OCI-M1 (cell line): ENCODE measurements around the gene MOB3B.
A peak's percentile ranks its signal among the peaks of the same experiment; 100 is the strongest.

Source experiments
- DNase-seq: peaks from one replicate; lab custom pipeline; 2025; lab: John Stamatoyannopoulos, UW

MOB3B gene

DNA sequence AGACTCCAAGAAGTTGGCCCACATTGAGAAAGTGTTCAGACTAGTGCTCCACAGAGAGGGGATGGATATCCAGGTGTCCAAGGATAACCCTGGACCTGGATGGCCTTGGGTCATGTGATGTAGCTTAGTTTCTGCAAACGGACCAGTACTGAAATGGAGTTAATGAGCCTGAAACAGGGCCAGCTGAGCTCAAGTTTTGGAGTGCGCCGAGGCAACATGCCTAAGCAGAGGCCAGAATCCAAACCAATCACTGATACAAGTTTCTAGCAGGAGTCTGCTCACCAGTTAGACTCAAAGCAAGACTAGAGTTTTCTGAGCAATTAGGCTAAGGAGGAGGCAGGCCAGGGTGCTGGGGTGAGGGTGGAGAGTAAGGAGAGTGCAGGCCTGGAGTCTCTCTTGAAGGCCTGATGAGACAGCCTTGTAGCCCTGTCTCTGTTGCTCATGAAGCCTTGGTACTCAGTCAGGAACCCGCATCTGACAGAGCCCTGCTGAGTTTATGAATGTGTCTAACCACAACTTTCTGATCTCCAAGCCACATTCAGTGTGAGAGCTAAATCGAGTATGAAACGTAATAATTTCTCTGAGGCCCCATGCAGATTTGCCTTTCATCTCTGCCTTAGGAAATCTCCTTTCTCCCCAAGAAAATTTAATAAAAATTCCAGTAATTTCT lies 163.8 kb downstream of the MOB3B start:
- no peak for DNase-seq

DNA sequence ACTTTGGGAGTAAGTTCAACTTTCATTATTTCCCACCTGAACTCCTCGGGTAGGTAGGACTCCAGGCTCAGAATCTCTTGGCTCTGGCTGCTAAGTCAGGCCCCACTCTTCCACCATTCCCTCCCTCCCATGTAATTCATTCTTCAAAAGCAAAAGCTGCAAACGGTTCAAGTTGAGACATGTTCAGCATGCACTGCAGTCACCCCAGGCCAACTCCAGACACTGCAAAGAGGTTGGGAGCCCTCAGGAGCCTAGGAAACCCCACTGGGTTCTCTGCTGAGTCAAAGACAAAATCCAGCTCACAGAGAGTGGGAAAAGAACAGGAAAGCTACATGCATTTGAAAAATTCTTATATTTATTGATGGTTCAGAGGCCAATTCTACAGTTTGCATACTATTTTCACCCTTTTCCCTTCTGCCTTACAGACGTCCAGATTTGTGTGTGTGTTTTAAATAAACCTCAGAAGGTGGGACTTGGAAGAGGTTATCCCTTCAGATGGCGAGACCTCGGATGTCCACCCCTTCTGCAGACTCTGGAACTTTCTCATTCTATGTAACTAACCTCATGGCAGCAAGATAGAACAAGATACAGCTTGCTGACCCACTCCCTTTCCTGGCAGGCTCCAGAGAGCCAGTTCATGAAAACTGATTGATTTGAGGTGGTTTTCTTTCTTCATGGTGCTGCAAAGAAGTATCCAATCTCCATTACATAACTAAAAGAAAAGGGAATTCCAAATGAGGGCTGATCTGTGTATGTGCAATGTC lies 167.0 kb downstream of the MOB3B start:
- no peak for DNase-seq

DNA sequence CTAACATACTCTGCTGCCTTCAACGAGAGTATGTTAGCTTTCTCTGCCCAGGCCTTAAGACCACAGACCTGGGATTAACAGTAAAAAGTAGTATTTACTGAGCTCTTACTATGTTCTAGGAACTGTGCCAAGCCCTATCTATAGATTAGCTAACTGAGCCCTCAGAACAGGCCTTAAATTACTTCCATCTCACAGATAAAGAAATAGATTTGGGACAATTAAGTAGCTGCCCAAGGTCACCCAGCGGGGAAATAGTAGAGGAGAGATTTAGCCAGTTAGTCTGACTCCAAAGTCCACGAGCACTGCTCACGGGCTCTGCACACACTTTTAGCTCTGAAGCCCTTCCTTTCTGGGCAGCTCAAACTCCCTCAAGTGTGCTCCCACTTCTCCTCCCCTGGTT lies 168.1 kb downstream of the MOB3B start:
- DNase-seq: no peak

DNA sequence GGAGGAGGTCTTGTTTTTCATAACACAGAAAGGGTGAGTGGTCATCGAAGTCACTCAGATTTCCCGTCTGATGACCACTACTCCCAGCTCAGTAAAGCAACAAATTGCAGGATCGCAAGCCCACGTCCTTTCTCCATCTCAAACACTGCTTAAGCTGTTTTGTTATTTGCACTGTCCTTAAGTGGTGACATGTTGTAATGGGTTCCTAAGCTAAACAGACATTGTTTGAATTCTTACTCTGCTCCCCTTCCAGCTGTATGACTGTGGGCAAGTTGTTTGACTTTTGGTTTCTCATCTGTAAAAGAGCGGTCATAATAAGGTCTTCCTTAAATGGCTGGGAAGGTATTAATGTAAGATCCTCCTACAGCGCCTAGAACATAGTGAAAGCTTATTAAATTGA lies 169.9 kb downstream of the MOB3B start:
- DNase-seq: no peak

DNA sequence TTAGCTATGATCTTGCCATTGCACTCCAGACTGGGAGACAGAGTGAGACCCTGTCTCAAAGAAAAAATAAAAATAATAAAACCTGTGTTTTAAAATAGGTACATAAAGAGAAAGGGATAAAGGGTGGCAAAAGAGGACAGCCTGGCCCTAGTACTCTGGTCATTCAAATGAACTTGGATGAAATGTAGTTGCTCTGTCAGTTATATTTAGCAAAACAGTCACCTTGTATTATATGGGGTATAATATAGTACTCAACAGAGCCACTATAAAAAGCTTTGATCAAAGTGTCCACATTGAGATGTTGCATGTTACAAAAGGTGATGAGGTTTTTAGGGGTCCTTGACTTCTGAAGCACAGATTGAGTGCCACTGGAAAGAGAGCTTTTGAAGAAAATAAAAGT lies 171.6 kb downstream of the MOB3B start:
- DNase-seq: no peak

DNA sequence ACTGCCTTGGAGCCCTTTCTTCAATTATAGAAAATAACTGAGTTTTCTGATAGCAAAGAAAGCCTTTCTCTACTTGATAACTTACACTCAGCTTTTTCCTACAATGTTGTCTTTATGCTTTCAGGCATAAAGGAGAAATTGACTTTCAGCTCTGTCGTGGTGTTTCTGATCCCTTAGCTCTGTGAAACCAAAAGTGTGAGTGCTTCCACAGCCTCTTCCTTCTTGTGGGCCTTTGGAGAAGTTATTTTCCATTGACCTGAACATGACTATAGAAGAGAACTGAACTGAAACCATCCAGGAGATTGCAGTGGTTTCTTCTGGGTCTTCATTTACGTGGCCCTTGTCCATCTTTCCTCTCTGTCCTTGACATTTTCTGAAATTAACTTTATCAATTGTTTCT lies 173.2 kb downstream of the MOB3B start:
- no peak for DNase-seq

DNA sequence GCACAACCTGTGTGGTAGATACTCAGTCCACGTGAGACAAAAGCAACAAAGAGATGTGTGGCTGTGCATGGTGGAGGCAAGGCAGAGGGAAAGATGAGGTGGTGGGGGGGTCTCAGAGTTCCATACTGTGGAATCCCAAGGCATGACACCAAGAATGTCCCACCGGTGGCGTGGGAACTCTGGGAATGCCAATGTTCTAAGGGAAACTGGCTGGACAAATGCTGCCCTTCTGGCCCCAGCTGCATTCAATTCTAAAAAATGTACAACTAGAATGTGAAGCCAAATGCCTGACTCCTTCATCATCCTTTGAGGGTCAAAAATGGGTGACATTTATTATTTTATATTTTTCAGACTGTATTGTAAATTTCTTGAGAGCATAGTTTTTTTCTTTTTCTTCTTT lies 174.4 kb downstream of the MOB3B start:
- DNase-seq: no peak

DNA sequence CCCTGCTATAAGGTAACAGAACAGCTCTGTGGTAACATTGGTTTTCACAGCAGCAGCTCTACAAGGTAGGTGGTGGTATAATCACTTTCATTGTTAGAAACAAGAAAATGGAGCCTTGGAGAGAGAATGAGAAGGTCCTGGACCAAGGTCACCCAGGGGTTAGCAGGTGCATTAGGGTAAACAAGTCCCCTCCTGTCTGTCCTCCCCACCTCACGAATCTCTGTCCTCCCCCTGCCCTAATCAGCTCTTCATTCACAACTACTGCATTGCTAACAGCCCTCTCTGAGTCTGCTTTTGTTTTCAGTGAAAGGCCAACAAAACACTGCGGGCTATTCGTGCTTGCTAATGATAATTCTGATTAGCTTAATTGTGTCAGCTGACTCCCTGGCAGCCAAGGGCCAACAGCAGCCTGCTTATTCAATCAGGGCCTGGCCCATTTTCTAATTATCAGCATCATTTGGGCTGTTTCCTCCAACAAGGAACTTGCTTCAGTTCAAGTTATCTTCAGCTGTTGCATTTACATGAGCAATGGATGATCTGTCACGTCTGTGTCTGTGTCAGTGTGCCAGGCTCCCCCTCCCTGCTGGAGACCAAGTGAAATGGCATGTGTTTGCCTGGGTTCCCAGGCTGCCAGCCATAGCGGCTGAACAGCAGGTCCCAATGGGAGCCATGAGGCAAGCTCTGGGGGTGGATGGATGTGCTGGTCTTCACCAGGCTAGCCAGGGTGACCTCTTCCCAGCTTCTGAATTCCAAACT lies 176.0 kb downstream of the MOB3B start:
- no peak for DNase-seq

DNA sequence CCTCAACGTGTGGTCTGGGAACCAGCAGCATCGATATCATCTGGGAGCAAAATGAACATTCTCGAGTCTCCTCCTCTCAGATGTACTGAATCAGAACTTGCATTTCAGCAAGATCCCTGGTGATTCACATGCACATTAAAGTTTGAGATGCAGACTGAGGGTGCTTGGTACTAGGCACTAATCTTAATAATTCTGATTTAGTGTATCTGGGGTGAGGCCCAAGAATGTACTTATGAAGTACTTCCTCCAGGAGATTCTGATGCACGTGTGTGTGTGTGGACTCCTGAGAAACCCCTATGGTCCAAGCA lies 176.5 kb downstream of the MOB3B start:
- no peak for DNase-seq

DNA sequence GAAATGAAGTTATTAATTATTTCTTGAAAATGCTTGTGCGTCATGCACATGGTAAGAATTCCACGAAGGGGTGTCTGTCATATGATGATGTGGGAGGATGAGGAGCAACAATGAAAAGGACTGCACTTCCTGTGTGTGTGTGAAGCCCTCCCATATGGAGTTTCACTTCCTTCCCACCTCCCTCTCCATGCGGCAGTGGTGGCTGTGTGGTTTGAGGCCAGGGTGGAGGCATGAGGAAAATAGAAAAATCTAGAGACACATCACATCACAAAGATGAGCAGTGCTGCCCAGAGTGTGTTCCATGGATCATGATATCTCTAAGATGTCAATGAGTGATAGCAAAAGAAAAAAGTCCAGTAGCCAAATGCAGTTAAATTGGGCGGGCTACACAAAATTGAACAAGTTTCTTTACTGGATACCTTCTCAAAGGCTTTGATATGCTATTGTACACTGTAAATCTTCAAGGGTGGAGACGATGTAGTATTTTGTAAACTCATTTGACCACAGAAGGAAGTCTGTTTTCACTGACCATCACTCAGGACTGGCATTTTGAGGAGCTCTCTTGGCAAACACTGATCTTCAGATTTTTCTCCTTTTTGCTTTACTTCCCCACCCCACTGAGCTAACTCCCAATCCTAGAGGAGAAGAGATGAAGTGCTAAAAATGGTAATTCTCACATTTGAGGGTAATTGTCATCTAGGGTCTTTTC lies 177.0 kb downstream of the MOB3B start:
- DNase-seq: no peak

DNA sequence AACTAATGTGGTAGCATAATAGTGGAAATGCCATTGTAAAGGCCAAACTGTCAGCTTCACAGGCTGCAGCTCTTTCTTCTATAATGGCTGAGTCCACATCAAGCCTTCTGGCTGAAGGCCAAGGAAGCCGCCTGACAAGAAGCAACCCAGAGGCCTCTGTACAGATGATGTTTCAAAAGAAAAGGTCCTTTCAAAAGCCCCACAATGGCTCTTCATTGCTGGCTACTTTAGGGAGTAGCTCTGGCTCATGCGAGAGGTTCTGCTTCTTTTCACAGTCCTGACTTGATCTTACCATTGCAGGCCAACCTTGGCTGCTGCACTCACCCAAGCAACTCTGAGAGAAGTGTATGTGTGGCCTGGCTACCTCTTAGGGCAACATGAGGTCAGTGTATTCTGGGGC lies 178.2 kb downstream of the MOB3B start:
- DNase-seq: no peak

DNA sequence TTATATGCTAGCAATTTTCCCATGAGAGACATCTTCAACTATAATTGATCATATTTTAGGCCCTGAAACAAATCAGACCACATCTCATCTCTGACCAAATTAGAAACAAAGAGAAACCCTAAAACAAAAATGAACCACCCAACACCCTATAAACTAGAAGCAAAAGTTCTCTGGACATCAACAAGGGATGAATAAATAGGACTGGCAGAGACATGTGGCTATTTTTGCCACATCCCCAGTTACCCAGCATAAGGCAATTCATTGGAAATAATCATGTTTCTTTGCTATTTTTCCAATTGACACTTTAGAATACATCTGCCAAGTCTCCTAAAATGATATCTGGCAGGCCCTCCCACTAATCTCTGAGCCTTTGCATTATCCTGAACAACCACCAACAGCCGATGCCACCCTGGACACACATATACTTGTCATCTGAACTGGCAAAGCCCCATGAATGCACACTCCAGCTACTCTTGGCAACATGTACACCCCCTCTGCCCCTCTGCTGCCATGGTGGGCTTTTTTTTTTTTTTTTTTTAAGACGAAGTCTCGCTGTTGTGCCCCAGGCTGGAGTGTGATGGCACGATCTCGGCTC lies 179.1 kb downstream of the MOB3B start:
- DNase-seq: no peak

DNA sequence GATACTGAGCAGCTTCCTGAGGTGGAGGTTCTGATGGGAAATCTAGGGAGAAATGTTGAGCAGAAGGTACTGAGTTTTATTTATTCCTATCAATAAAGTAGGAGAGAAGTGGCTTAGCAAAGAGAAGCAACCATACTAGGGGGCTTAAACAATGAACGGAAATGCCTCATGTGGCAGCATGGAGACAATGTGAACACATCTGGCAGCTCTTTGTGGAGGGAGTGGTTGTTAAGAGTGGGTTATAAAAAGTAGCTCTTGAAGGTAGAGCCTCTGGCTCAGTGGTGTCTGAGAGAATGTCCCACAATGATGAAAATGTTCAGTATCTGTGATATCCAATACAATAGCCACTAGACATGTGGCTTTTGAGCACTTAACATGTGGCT lies 179.9 kb downstream of the MOB3B start:
- no peak for DNase-seq

DNA sequence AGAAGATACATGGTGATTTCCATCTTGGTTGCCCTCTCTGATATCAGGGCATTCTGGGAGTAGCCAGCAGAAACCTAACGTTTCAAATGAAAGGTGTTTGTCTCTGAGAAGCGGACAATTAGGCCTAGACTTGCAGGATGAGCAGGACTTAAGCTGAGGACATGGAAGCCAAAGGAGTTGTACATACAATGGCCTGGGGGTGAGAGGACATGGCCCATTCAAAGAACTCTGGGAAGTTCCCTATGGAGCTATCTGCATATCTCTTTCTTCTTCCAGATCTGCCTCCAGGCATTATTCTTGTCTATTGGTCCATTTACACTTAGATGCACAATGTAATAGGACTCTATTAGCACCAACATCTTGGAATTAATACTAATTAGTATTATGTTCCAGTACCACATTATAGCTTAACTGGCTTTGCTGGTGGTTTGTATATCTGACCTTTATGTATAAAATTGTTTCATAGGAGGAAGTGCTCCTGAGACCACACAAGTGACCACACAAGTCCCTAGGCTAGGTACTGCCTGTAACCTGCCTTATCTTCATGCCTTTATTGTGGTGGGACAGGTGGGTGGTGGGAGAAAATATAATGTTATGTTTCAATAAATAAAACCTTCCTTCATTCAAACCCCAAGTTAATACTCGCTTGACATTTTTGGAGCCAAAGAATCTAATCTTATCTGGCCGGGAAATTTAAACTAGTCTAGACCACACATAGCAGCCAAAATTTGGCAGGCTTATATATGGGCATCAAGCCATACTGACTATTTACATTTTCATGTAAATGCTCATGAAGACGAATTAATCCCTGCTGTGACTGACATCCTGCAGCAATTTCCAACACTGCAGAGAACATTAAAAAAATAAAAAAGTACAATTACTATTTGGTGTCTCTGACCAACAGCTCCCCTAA lies 180.6 kb downstream of the MOB3B start:
- DNase-seq: no peak

DNA sequence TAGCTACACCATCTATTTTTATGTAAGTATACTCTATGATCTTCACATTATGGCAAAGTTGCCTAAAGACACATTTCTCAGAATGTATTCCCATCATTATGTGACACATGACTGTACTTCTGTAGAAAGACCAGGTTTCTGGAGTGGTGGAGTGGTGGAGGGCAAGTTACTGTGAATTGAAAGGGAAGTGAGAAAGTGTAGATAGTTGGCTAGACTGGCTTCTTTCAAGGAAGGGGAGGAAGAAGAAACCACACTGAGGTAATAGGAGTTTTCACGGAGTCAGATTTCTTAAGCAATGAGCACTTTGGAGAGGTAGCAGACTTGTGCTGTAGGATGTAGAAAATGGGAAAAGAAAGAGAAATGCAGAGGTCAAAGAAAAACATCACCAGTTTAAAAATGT lies 181.7 kb downstream of the MOB3B start:
- DNase-seq: peak; percentile 10

DNA sequence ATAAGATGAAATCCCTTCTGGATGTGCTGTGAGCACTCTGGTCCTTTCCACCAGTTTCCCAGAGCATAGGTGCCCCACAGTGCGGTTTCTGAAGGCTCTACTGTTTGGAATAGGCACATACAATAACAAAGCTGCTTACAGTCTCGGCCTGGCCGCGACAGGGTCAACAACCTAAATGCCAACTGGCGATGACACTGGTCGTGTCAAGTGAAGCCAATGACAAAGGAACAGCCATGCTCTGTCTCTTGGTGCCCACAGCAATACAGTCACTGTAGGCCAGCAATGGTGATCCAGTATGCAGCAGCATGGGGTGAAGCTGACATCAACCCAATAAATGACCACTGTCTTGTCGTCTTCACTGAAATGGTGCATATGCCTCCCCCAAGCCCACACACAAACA lies 184.8 kb downstream of the MOB3B start:
- no peak for DNase-seq

DNA sequence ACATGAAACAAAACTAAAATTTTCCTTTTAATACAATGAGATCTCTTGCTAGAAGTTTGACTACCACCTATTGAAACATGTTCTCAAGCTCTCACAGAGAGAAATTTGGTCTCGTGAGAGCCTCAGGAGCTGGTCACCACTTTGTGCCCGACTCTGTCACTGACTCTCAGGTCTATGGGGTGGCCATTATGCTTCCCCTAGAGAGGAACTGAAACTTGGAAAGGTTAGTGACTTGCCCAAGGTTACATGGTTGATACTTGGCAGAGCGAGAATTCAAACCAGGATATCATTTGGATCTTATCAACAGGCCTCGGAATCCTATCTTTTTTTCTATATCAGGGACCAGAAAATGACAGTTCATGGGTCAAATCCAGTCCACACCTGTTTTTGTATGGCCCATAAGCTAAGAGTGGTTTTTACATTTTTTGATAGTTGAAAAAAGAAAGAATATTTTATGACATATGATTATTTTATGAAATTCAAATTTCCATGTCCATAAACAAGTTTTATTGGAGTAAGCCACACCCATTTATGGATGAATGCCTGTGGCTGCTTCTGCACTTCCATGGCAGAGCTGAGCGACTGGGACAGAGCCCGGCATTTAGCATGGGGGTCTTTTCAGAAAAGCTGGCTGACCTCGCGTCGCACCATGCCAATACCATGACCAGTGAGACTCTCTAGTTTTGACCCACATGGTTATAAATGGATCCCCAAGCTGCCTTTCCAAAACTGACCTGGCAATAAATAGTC lies 187.9 kb downstream of the MOB3B start:
- DNase-seq: no peak

DNA sequence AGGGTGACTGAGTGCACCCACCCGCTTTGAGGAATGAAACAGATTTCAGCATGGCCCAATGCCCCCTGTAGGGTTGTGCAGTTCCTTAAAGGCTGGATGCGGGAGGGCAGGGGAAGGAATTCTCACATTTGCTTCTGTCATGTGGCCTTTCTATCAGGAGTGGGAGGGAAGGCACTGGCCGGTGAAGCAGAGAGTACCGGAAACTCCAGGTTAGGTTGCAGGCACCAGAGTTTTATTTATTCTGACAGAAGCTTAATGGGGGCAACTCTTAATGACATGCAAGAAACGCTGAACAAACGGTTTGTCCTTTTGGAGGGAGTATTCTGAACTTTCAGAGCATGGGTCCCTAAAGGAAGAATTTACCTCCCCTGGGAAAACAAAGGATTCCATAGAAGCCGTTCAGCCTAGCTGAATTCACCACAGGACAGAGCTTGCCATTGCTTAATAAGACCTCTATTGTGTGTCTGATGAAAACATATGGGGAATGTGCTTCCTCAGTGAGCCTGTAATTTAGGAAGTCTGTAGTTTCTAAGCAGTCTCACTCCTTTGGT lies 188.6 kb downstream of the MOB3B start:
- DNase-seq: no peak

DNA sequence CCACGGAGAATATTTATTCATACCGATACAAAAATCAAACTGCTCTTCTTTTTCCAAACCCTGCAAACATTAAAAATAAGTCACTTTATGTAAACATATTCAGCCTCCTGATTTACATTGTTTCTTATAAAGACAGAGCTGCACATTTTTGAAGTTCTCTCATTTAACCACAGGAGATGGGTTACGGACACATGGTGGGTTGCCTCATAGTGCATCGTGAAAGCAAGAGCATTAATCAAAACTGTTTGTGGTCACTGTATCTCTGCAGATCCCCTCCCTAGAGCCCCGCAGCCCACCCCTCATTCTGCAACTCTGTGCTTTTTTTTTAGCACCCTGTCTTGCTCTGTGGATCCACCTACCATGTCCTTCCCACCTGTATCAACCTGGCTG lies 189.3 kb downstream of the MOB3B start:
- no peak for DNase-seq

DNA sequence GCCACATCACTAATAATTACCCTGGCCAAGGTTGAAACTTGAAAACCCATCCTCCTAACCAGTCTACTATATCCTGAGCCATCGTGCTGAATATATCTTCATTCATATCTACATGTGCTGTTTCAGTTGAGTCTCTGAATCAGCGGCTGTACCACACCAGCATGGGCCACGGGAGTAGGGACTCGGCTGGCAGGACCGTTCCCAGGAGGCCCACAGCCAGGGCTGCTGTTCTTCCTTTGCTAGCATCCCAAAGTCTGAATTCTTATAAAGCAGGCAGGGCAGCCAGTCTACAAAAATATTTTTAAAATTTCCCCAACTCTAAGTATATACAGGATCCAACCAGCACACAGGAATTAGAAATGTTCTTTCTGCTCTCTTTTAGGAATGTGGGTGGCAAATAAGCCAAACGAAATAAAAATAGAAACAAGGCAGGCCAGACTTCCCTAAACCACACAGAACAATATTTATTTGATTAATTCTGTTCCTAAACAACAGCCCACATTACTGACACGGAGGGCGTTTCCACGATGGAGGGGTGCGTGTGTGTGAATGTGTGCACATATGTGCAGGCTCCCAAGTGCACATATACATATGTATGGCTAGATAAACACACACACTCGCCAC lies 189.8 kb downstream of the MOB3B start:
- no peak for DNase-seq
